Astrocyte (in vitro differentiated cells and primary cell): ENCODE measurements around the gene NIPAL3. TPM values are rescaled to one million over a fixed set of nuclear protein-coding genes. Genes with fewer than 3 reads are reported as not detected.
"Not testable (repeated sequence)": the region's sequence is repeated elsewhere in the genome, so short reads cannot be mapped to it uniquely, and the experiment has no call there.

Experiments used
- DNase-seq: peaks from one replicate; pipeline ENCODE4 v3.0.0-alpha.2; 2010; ENCODE audit warnings: low read depth
- FAIRE-seq: peaks from 2 replicates; lab custom pipeline; 2011; peaks lifted over from hg19 to GRCh38; lab: Jason Lieb, UNC
- H2AFZ ChIP-seq: 2 replicates; pipeline ENCODE4 v1.6.0; 2012; ENCODE audit warnings: low read depth, low read length, inconsistent platforms
- H3K27ac ChIP-seq: 2 replicates; pipeline ENCODE4 v1.5.1; 2011; ENCODE audit warnings: low read depth, low read length, inconsistent platforms
- H3K27me3 ChIP-seq: 2 replicates; pipeline ENCODE4 v1.6.0; 2011; ENCODE audit warnings: low read length, inconsistent platforms; ENCODE audit not compliant: insufficient read depth
- H3K36me3 ChIP-seq: 2 replicates; pipeline ENCODE4 v1.5.1; 2011; ENCODE audit warnings: low read length, inconsistent platforms; ENCODE audit not compliant: insufficient read depth
- H3K4me1 ChIP-seq: 2 replicates; pipeline ENCODE4 v1.5.1; 2011; ENCODE audit warnings: low read length, inconsistent platforms; ENCODE audit not compliant: insufficient read depth
- H3K4me2 ChIP-seq: 2 replicates; pipeline ENCODE4 v1.6.0; 2012; ENCODE audit warnings: low read length, inconsistent platforms
- H3K4me3 ChIP-seq: 2 replicates; pipeline ENCODE4 v1.5.1; 2011; ENCODE audit warnings: low read depth, mild to moderate bottlenecking, low read length, inconsistent platforms; ENCODE audit not compliant: insufficient read depth
- H3K79me2 ChIP-seq: 2 replicates; pipeline ENCODE4 v1.6.0; 2012; ENCODE audit warnings: mild to moderate bottlenecking, low read length, inconsistent platforms; ENCODE audit not compliant: insufficient read depth
- H3K9ac ChIP-seq: 2 replicates; pipeline ENCODE4 v1.6.0; 2012; ENCODE audit warnings: mild to moderate bottlenecking, low read length, inconsistent platforms
- H3K9me3 ChIP-seq: 2 replicates; pipeline ENCODE4 v1.5.1; 2012; ENCODE audit warnings: low read depth, mild to moderate bottlenecking, low read length, inconsistent platforms; ENCODE audit not compliant: insufficient read depth
- H4K20me1 ChIP-seq: 2 replicates; pipeline ENCODE4 v1.6.0; 2012; ENCODE audit warnings: low read length, inconsistent platforms; ENCODE audit not compliant: insufficient read depth
- H3K27ac Mint-ChIP-seq: one replicate; pipeline ENCODE4 v1.8.0; 2021; ENCODE audit warnings: mild to moderate bottlenecking, mixed read lengths; ENCODE audit not compliant: unreplicated experiment
- H3K27me3 Mint-ChIP-seq: one replicate; pipeline ENCODE4 v1.8.0; 2021; ENCODE audit warnings: low read depth, mixed read lengths; ENCODE audit not compliant: unreplicated experiment
- H3K36me3 Mint-ChIP-seq: one replicate; pipeline ENCODE4 v1.8.0; 2021; ENCODE audit warnings: low read depth, mixed read lengths; ENCODE audit not compliant: unreplicated experiment
- H3K4me1 Mint-ChIP-seq: one replicate; pipeline ENCODE4 v1.8.0; 2021; ENCODE audit warnings: low read depth, mixed read lengths; ENCODE audit not compliant: unreplicated experiment
- H3K4me3 Mint-ChIP-seq: one replicate; pipeline ENCODE4 v1.8.0; 2021; ENCODE audit warnings: mild to moderate bottlenecking, moderate library complexity, mixed read lengths; ENCODE audit not compliant: unreplicated experiment
- H3K9me3 Mint-ChIP-seq: one replicate; pipeline ENCODE4 v1.8.0; 2021; ENCODE audit warnings: mild to moderate bottlenecking, mixed read lengths; ENCODE audit not compliant: unreplicated experiment
- CTCF ChIP-seq: IDR thresholded peaks from 2 replicates; pipeline ENCODE4 v1.5.1; 2011; ENCODE audit warnings: low read depth, mild to moderate bottlenecking, inconsistent platforms, low read length, moderate library complexity; ENCODE audit not compliant: insufficient read depth
- EZH2 ChIP-seq: IDR thresholded peaks from 2 replicates; pipeline ENCODE4 v1.6.1; 2012; ENCODE audit warnings: mild to moderate bottlenecking, low read length, inconsistent platforms; ENCODE audit not compliant: insufficient read depth
- total RNA-seq: library from RNA; stranded (reverse); gene quantifications from 2 replicates; pipeline ENCODE4 v1.2.1, GENCODE V29; 2021

NIPAL3 gene
- total RNA-seq, 1 donor from 2014 or later, result 47.2 TPM

- no peaks in the 10 kb centered on the region for H3K36me3 Mint-ChIP-seq
- Histone ChIP-seq H3K27ac (no peak overlapping the region), H3K4me1 (no peaks in the 10 kb centered on the region), H3K4me2 (no peak overlapping the region), H4K20me1 (no peaks in the 10 kb centered on the region), H3K27me3 (no peaks in the 10 kb centered on the region), H3K79me2 (no peaks in the 10 kb centered on the region), H3K36me3 (no peaks in the 10 kb centered on the region), H3K4me3 (no peak overlapping the region), H2AFZ (no peak overlapping the region), H3K9me3 (no peaks in the 10 kb centered on the region), H3K9ac (no peak overlapping the region)
- peaks cover 2% of the 10 kb centered on the region for H3K9me3 Mint-ChIP-seq
- TF ChIP-seq CTCF, result no peak
- TF ChIP-seq EZH2, result no peak
- no peaks in the 10 kb centered on the region for H3K4me1 Mint-ChIP-seq
- no peak overlapping the region for H3K27ac Mint-ChIP-seq
- FAIRE-seq (no peak), DNase-seq (no peak)
- peaks cover 6% of the 10 kb centered on the region for H3K27me3 Mint-ChIP-seq
- no peak overlapping the region for H3K4me3 Mint-ChIP-seq
These were observed 76.2 kb downstream of the NIPAL3 start for GRCh38 chr1:24491577-24492360.

GRCh38 chr1:24492935-24493334 is 77.3 kb downstream of the NIPAL3 start:
- not testable (repeated sequence) for H3K36me3 Mint-ChIP-seq, H4K20me1 ChIP-seq, H2AFZ ChIP-seq, H3K4me1 Mint-ChIP-seq, H3K27ac ChIP-seq, H3K9me3 Mint-ChIP-seq, H3K79me2 ChIP-seq, H3K27me3 Mint-ChIP-seq, H3K4me3 Mint-ChIP-seq, H3K36me3 ChIP-seq, FAIRE-seq, H3K9me3 ChIP-seq, H3K27me3 ChIP-seq, H3K4me3 ChIP-seq, H3K27ac Mint-ChIP-seq, H3K9ac ChIP-seq, DNase-seq, H3K4me2 ChIP-seq, H3K4me1 ChIP-seq

GRCh38 chr1:24493785-24494184 is 78.2 kb downstream of the NIPAL3 start:
- Histone ChIP-seq H3K79me2 (no peaks in the 10 kb centered on the region), H3K4me1 (no peaks in the 10 kb centered on the region), H3K9ac (no peak overlapping the region), H3K4me2 (no peak overlapping the region), H3K27me3 (no peaks in the 10 kb centered on the region), H2AFZ (no peak overlapping the region), H3K4me3 (no peak overlapping the region), H3K36me3 (no peaks in the 10 kb centered on the region), H3K27ac (no peak overlapping the region), H3K9me3 (no peaks in the 10 kb centered on the region), H4K20me1 (no peaks in the 10 kb centered on the region)
- Mint-ChIP-seq H3K4me3 (no peak overlapping the region), H3K27me3 (peaks cover 11% of the 10 kb centered on the region), H3K4me1 (no peaks in the 10 kb centered on the region), H3K27ac (no peak overlapping the region), H3K9me3 (peaks cover 2% of the 10 kb centered on the region), H3K36me3 (no peaks in the 10 kb centered on the region)
- no peak for DNase-seq
- no peak for FAIRE-seq
- TF ChIP-seq CTCF (no peak), EZH2 (no peak)
